Measurements from ENCODE around the gene MCM3AP. TPM values are rescaled to one million over a fixed set of nuclear protein-coding genes. Genes with fewer than 3 reads are reported as not detected.

Gene MCM3AP
- total and polyA plus RNA-seq, 9 of the 15 experiments (the other 6 are each of a cell fraction or from before 2014, with no cell fraction given) = 6.5 to 179 (median 69.6) TPM

GRCh38 chr21:46269466-46269865 lies 15.9 kb downstream of the MCM3AP start:
- 95% methylated on average over 10 of the region's 10 CpGs for WGBS (ENCODE audit: insufficient coverage, low coverage, missing lambda C conversion rate)
- TSS peak; percentile 24 for BruUV-seq (replicated peaks)
- in situ Hi-C loops (cut with MboI) = no loop called here

GRCh38 chr21:46268371-46268770 lies 17.0 kb downstream of the MCM3AP start:
- Histone ChIP-seq H3K36me3 (ENCODE audit: control insufficient read depth, insufficient read depth, low read length) (peaks cover 94% of the 10 kb centered on the region), H3K4me2 (ENCODE audit: insufficient read depth, low read length) (no peak overlapping the region), H3K4me3 (no peak overlapping the region), H3K9me3 (replicated peaks; ENCODE audit: control insufficient read depth, insufficient read depth, low read depth, low read length) (no peaks in the 10 kb centered on the region), H3K9ac (ENCODE audit: insufficient read depth in 1 of 2, low read depth in 2 of 2, low read length in 2 of 2) (no peak overlapping the region), H3K79me2 (ENCODE audit: control insufficient read depth, insufficient read depth, low read length) (no peaks in the 10 kb centered on the region), H3K9me1 (ENCODE audit: control insufficient read depth, insufficient read depth, low read length) (peaks cover 7% of the 10 kb centered on the region), H3K27me3 (ENCODE audit: control insufficient read depth in 2 of 2, insufficient read depth in 2 of 2, low read length in 2 of 2) (no peaks in the 10 kb centered on the region), H3K27ac (ENCODE audit: extremely low read depth, low read depth, low read length) (no peak overlapping the region), H2AFZ (ENCODE audit: low read depth, low read length) (no peak overlapping the region), H4K20me1 (replicated peaks; ENCODE audit: control insufficient read depth, insufficient read depth, low read length) (0 out of 2 replicates have a peak, but pooled peaks cover 8% of the 10 kb centered on the region), H3K4me1 (replicated peaks in 1 of 2; ENCODE audit: control insufficient read depth in 2 of 2, insufficient read depth in 2 of 2, low read length in 2 of 2) (peaks cover 0 to 22% of the 10 kb centered on the region in 2 experiments; a peak in 3 of 5 replicates)
- intact Hi-C loops (cut with micrococcal nuclease) = no loop called here
- FAIRE-seq (no peak), DNase-seq (ENCODE audit: extremely low read depth in 1 of 4, low spot score in 3 of 4) (no peak), ATAC-seq (no peak)
- in situ Hi-C loops (cut with MboI) = no loop called here
- WGBS (ENCODE audit: insufficient coverage, low coverage, missing lambda C conversion rate) = 93% methylated on average over 13 of the region's 13 CpGs
- TF ChIP-seq RBFOX2 (IDR thresholded peaks at IDR 0.05; ENCODE audit: low read depth, low read length) (peak; percentile 33; the same call in 1 of the 2 replicates), SRF (CRISPR knock-in tag; IDR thresholded peaks at IDR 0.05) (no peak), ZFX (CRISPR knock-in tag; IDR thresholded peaks at IDR 0.05) (no peak), BACH1 (tag; IDR thresholded peaks at IDR 0.05) (no peak), ZNF592 (IDR thresholded peaks at IDR 0.05) (no peak), GATAD2B (IDR thresholded peaks at IDR 0.05; ENCODE audit: borderline replicate concordance) (no peak), POLR2G (IDR thresholded peaks at IDR 0.05; ENCODE audit: low read depth, low read length) (peak; percentile 62), RB1 (IDR thresholded peaks at IDR 0.05; ENCODE audit: low read depth) (no peak)
- ChIA-PET POLR2A (interaction anchor here (0.6 to 1.1 kb wide), 3 partner anchors 13 to 23 kb away, joined by 3 read pairs; partner anchors contain the start of gene MCM3AP), CTCF (ENCODE audit: low intra/inter-chr PET ratio) (no interaction called here)
- BruUV-seq (replicated peaks) = no TSS peak

More at GRCh38 chr21:46269466-46269865, 15.9 kb downstream of the MCM3AP start:
- Histone ChIP-seq H3K27ac (ENCODE audit: extremely low read depth, low read depth, low read length) (no peak overlapping the region), H2AFZ (ENCODE audit: low read depth, low read length) (no peak overlapping the region), H3K9ac (ENCODE audit: insufficient read depth in 1 of 2, low read depth in 2 of 2, low read length in 2 of 2) (0 out of 4 replicates have a peak overlapping the region, but pooled peaks of 1 of the 2 experiments have one; percentile 37), H3K4me3 (no peak overlapping the region), H3K79me2 (ENCODE audit: control insufficient read depth, insufficient read depth, low read length) (no peaks in the 10 kb centered on the region), H3K27me3 (ENCODE audit: control insufficient read depth in 2 of 2, insufficient read depth in 2 of 2, low read length in 2 of 2) (no peaks in the 10 kb centered on the region), H3K4me1 (replicated peaks in 1 of 2; ENCODE audit: control insufficient read depth in 2 of 2, insufficient read depth in 2 of 2, low read length in 2 of 2) (peaks cover 0 to 15% of the 10 kb centered on the region in 2 experiments; a peak in 3 of 5 replicates), H3K36me3 (ENCODE audit: control insufficient read depth, insufficient read depth, low read length) (peaks cover 94% of the 10 kb centered on the region), H4K20me1 (replicated peaks; ENCODE audit: control insufficient read depth, insufficient read depth, low read length) (0 out of 2 replicates have a peak, but pooled peaks cover 8% of the 10 kb centered on the region), H3K4me2 (ENCODE audit: insufficient read depth, low read length) (no peak overlapping the region), H3K9me1 (ENCODE audit: control insufficient read depth, insufficient read depth, low read length) (peaks cover 7% of the 10 kb centered on the region), H3K9me3 (replicated peaks; ENCODE audit: control insufficient read depth, insufficient read depth, low read depth, low read length) (no peaks in the 10 kb centered on the region)
- ChIA-PET POLR2A (interaction anchor here (0.6 to 0.8 kb wide), 2 partner anchors 16 to 24 kb away, joined by 3 read pairs; no protein-coding TSS in a partner anchor), CTCF (ENCODE audit: low intra/inter-chr PET ratio) (no interaction called here)
- DNase-seq (ENCODE audit: extremely low read depth in 1 of 4, low spot score in 3 of 4) (no peak), FAIRE-seq (no peak), ATAC-seq (no peak)
- TF ChIP-seq POLR2G (IDR thresholded peaks at IDR 0.05; ENCODE audit: low read depth, low read length) = peak; percentile 62; the same call in 1 of the 2 replicates
- no peak for TF ChIP-seq NR2C1 (IDR thresholded peaks at IDR 0.05)
- no peak for TF ChIP-seq NR2C1 (tag; IDR thresholded peaks at IDR 0.05)
- TF ChIP-seq CAMTA2 (CRISPR knock-in tag; conservative IDR thresholded peaks at IDR 0.05) = no peak
- intact Hi-C loops (cut with micrococcal nuclease) = no loop called here

Measured in K562 (cell line).